Measurements from ENCODE around the gene RERE.

GRCh38 chr1:8338526-8339202 is 478.8 kb downstream of the RERE start:
- TF ChIP-seq CTCF (IDR thresholded peaks at IDR 0.05; ENCODE audit: insufficient read depth, low read depth, low read length), result no peak
- TF ChIP-seq EZH2 (IDR thresholded peaks at IDR 0.05; ENCODE audit: insufficient read depth, low read length), result no peak
